Keratinocyte (primary cell): ENCODE results near the gene CEACAM7. TPM values are rescaled to one million over a fixed set of nuclear protein-coding genes. Genes with fewer than 3 reads are reported as not detected.

Source experiments
- DNase-seq: peaks from one replicate; pipeline ENCODE4 v3.0.0-alpha.2; 2011; ENCODE audit warnings: low read depth, missing footprints, low spot score
- FAIRE-seq: peaks from 2 replicates; lab custom pipeline; 2011; peaks lifted over from hg19 to GRCh38; lab: Jason Lieb, UNC
- H2AFZ ChIP-seq: 2 replicates; pipeline ENCODE4 v1.6.0; 2012; ENCODE audit warnings: low read length, control low read depth, inconsistent platforms; ENCODE audit not compliant: control insufficient read depth
- H3K27ac ChIP-seq: 2 replicates; pipeline ENCODE4 v1.5.1; 2011; ENCODE audit warnings: low read length; ENCODE audit not compliant: control insufficient read depth, insufficient read depth
- H3K27me3 ChIP-seq: 3 replicates; pipeline ENCODE4 v1.6.0; 2011; ENCODE audit warnings: low read length; ENCODE audit not compliant: control insufficient read depth, insufficient read depth; ENCODE audit errors: extremely low read depth
- H3K36me3 ChIP-seq, 2 experiments: 2 replicates in 1 of 2; 3 replicates in 1 of 2; pipeline ENCODE4 v1.5.1; 2011; ENCODE audit warnings: low read length in 2 of 2, mild to moderate bottlenecking in 1 of 2; ENCODE audit not compliant: control insufficient read depth in 2 of 2, insufficient read depth in 2 of 2; ENCODE audit errors: extremely low read depth in 1 of 2
- H3K4me1 ChIP-seq: 3 replicates; pipeline ENCODE4 v1.5.1; 2011; ENCODE audit warnings: low read length; ENCODE audit not compliant: control insufficient read depth, insufficient read depth; ENCODE audit errors: extremely low read depth
- H3K4me2 ChIP-seq: 3 replicates; pipeline ENCODE4 v1.6.0; 2011; ENCODE audit warnings: low read depth, low read length; ENCODE audit not compliant: control insufficient read depth, insufficient read depth; ENCODE audit errors: extremely low read depth
- H3K4me3 ChIP-seq, 3 experiments: fragments of 200-600 bp in 1 of 3; sonication (generic) in 1 of 3; 2 replicates in 2 of 3; 3 replicates in 1 of 3; pipeline ENCODE4 v1.5.1; 2011 to 2016; ENCODE audit warnings: low read length in 3 of 3, mild to moderate bottlenecking in 3 of 3, control low read depth in 2 of 3, inconsistent platforms in 1 of 3, low read depth in 1 of 3, mixed read lengths in 1 of 3, mixed run types in 1 of 3, moderate library complexity in 1 of 3; ENCODE audit not compliant: control insufficient read depth in 2 of 3, insufficient read depth in 2 of 3; ENCODE audit errors: extremely low read depth in 1 of 3
- H3K79me2 ChIP-seq: 2 replicates; pipeline ENCODE4 v1.6.0; 2012; ENCODE audit warnings: low read length; ENCODE audit not compliant: control insufficient read depth, insufficient read depth
- H3K9ac ChIP-seq: 3 replicates; pipeline ENCODE4 v1.6.0; 2011; ENCODE audit warnings: low read length; ENCODE audit not compliant: control insufficient read depth, insufficient read depth; ENCODE audit errors: extremely low read depth
- H3K9me1 ChIP-seq: 3 replicates; pipeline ENCODE4 v1.6.0; 2011; ENCODE audit warnings: low read length; ENCODE audit not compliant: control insufficient read depth, insufficient read depth; ENCODE audit errors: extremely low read depth
- H3K9me3 ChIP-seq: 2 replicates; pipeline ENCODE4 v1.5.1; 2012; ENCODE audit warnings: low read depth, low read length; ENCODE audit not compliant: control insufficient read depth
- H4K20me1 ChIP-seq: 3 replicates; pipeline ENCODE4 v1.6.0; 2011; ENCODE audit warnings: low read length; ENCODE audit not compliant: control insufficient read depth, insufficient read depth; ENCODE audit errors: extremely low read depth
- EZH2 ChIP-seq: IDR thresholded peaks from one replicate; pipeline ENCODE4 v1.6.1; 2012; ENCODE audit warnings: inconsistent platforms, mild to moderate bottlenecking, low read length, moderate library complexity
- dilution Hi-C: fragments of 300-500 bp; cut with MboI; formaldehyde crosslinking; loops from one replicate; pipeline ENCODE4 v1.7.0; 2020; ENCODE audit warnings: low sequenced_read_pairs; ENCODE audit not compliant: extremely low pct_ligation_motif_present
- polyA plus RNA-seq, 5 experiments: library from polyadenylated mRNA; depleted of rRNA in 3 of 5; stranded (reverse) in 3 of 5; stranded (forward) in 1 of 5; unstranded in 1 of 5; fragments of >200 nt; gene quantifications; 1 replicate in 1 of 5; 2 replicates in 3 of 5; 3 replicates in 1 of 5; pipeline versions ENCODE4 v1.2.1 to v1.2.3, GENCODE V29; 2011 to 2012; ENCODE audit warnings: missing spikeins in 2 of 5, low read depth in 1 of 5, low replicate concordance in 1 of 5
- TF ChIP-seq, protein P1 (sequence below), 3 experiments: IDR thresholded peaks in 1 of 3; conservative IDR thresholded peaks in 1 of 3; optimal IDR thresholded peaks in 1 of 3; 2 replicates in 2 of 3; 3 replicates in 1 of 3; pipeline versions ENCODE3 to v1.5.1; 2011; ENCODE audit warnings: low read length in 3 of 3, mild to moderate bottlenecking in 3 of 3, moderate library complexity in 2 of 3, control low read depth in 1 of 3, inconsistent platforms in 1 of 3; ENCODE audit not compliant: insufficient read depth in 2 of 3; ENCODE audit errors: extremely low read depth in 1 of 3

The CEACAM7 gene
- polyA plus RNA-seq, 1 donor (not counting 4 experiments of a cell fraction or from before 2014, with no cell fraction given): not detected

DNA sequence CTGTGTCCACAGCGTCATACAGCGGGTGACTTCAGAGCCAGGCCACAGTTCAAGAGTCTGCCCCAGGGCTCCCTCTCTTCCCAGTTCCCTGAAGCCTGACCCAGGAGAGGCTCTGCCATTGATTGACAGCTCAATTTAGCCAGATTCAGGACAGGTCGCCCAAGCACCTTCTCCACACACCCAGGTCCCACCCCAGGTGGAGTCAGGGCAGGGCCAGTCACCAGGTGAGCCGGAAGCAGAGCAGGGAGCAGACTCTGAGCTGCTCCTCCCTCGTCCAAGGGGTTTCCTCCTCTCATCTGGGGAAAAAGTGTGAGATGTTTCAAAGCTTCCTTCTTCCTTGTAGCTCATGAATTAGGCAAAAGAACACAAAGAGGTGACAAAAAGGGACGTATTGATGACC is 5.6 kb downstream of the CEACAM7 start:
- H3K9ac ChIP-seq: no peak overlapping the region
- H3K9me1 ChIP-seq: no peaks in the 10 kb centered on the region
- no peaks in the 10 kb centered on the region for H3K27me3 ChIP-seq
- dilution Hi-C loops: no loop called here
- no peaks in the 10 kb centered on the region for H3K9me3 ChIP-seq
- no peak for DNase-seq
- H2AFZ ChIP-seq: no peak overlapping the region
- no peak overlapping the region for H3K4me3 ChIP-seq
- H3K4me1 ChIP-seq: no peaks in the 10 kb centered on the region
- no peak overlapping the region for H3K4me2 ChIP-seq
- FAIRE-seq: no peak
- no peaks in the 10 kb centered on the region for H4K20me1 ChIP-seq
- no peaks in the 10 kb centered on the region for H3K79me2 ChIP-seq
- no peak overlapping the region for H3K27ac ChIP-seq
- H3K36me3 ChIP-seq: no peaks in the 10 kb centered on the region
- TF ChIP-seq, protein P1, sequence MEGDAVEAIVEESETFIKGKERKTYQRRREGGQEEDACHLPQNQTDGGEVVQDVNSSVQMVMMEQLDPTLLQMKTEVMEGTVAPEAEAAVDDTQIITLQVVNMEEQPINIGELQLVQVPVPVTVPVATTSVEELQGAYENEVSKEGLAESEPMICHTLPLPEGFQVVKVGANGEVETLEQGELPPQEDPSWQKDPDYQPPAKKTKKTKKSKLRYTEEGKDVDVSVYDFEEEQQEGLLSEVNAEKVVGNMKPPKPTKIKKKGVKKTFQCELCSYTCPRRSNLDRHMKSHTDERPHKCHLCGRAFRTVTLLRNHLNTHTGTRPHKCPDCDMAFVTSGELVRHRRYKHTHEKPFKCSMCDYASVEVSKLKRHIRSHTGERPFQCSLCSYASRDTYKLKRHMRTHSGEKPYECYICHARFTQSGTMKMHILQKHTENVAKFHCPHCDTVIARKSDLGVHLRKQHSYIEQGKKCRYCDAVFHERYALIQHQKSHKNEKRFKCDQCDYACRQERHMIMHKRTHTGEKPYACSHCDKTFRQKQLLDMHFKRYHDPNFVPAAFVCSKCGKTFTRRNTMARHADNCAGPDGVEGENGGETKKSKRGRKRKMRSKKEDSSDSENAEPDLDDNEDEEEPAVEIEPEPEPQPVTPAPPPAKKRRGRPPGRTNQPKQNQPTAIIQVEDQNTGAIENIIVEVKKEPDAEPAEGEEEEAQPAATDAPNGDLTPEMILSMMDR (optimal IDR thresholded peaks at IDR 0.05 in 1 of 3, IDR thresholded peaks at IDR 0.05 in 1 of 3, conservative IDR thresholded peaks at IDR 0.05 in 1 of 3; ENCODE audit: extremely low read depth in 1 of 3, insufficient read depth in 2 of 3, low read length in 3 of 3): no peak
- no peak for TF ChIP-seq EZH2

GRCh38 chr19:41671486-41671885 is 16.6 kb downstream of the CEACAM7 start:
- H3K79me2 ChIP-seq: no peaks in the 10 kb centered on the region
- no peak overlapping the region for H3K27ac ChIP-seq
- TF ChIP-seq EZH2: no peak
- DNase-seq (no peak), FAIRE-seq (no peak)
- H3K9ac ChIP-seq: no peak overlapping the region
- H3K9me1 ChIP-seq: no peaks in the 10 kb centered on the region
- H3K27me3 ChIP-seq: no peaks in the 10 kb centered on the region
- no peak overlapping the region for H2AFZ ChIP-seq
- dilution Hi-C loops: no loop called here
- H3K9me3 ChIP-seq: no peaks in the 10 kb centered on the region
- no peaks in the 10 kb centered on the region for H3K4me1 ChIP-seq
- H3K36me3 ChIP-seq: no peaks in the 10 kb centered on the region
- no peaks in the 10 kb centered on the region for H4K20me1 ChIP-seq
- H3K4me3 ChIP-seq: no peak overlapping the region
- H3K4me2 ChIP-seq: no peak overlapping the region

DNA sequence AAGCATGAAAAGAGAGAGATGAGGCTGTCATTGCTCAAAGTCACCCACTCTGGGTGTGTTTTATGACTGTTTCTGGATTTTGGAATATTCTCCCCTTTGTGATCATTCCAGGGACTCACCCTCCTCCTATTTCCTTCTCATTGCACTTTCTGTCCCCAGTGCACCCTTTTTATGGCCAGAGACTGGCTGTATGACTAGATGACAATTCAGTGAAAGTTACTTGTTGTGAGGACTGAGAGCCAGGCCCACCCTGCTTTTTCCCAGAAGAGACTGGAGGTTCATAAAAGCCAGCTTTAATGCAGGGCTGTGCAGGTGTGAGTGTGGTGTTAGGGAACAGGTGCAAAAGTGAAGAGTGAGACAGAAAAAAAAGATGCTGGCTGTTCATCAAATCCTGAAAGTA is 17.3 kb downstream of the CEACAM7 start:
- H3K9ac ChIP-seq: no peak overlapping the region
- dilution Hi-C loops: no loop called here
- H4K20me1 ChIP-seq: no peaks in the 10 kb centered on the region
- H3K9me3 ChIP-seq: peaks cover 2% of the 10 kb centered on the region
- no peaks in the 10 kb centered on the region for H3K27me3 ChIP-seq
- no peak for DNase-seq
- H3K4me1 ChIP-seq: no peaks in the 10 kb centered on the region
- H3K4me2 ChIP-seq: no peak overlapping the region
- no peak for FAIRE-seq
- TF ChIP-seq EZH2: no peak
- no peak overlapping the region for H2AFZ ChIP-seq
- H3K79me2 ChIP-seq: no peaks in the 10 kb centered on the region
- no peak overlapping the region for H3K4me3 ChIP-seq
- no peaks in the 10 kb centered on the region for H3K36me3 ChIP-seq
- H3K9me1 ChIP-seq: no peaks in the 10 kb centered on the region
- no peak overlapping the region for H3K27ac ChIP-seq
